KG1 (cell line): Measurements from ENCODE around the gene TERB1.

Experiments
- DNase-seq: peaks from one replicate; lab custom pipeline; 2025; lab: John Stamatoyannopoulos, UW

The TERB1 gene, protein sequence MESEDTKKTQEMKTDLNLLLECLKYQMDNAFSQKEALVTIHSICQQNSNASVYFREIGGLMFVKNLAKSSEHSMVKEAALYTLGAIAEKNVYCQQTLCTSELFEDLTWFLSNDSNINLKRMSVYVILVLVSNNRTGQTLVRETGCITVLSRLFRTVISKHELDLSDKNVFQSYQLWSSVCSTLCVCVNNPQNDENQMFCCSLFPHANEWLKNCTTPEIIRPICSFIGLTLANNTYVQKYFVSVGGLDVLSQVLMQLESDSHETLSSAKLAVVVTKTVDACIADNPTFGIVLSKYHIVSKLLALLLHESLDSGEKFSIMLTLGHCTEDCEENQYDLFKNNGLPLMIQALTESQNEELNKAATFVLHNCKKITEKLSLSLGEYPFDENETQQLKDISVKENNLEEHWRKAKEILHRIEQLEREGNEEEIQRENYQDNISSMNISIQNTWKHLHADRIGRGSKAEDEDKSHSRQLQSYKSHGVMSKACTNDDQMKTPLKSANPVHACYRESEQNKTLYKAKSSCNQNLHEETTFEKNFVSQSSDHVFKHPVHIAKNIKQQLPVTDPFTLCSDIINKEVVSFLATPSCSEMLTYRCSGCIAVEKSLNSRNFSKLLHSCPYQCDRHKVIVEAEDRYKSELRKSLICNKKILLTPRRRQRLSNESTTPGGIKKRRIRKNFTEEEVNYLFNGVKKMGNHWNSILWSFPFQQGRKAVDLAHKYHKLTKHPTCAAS

DNA sequence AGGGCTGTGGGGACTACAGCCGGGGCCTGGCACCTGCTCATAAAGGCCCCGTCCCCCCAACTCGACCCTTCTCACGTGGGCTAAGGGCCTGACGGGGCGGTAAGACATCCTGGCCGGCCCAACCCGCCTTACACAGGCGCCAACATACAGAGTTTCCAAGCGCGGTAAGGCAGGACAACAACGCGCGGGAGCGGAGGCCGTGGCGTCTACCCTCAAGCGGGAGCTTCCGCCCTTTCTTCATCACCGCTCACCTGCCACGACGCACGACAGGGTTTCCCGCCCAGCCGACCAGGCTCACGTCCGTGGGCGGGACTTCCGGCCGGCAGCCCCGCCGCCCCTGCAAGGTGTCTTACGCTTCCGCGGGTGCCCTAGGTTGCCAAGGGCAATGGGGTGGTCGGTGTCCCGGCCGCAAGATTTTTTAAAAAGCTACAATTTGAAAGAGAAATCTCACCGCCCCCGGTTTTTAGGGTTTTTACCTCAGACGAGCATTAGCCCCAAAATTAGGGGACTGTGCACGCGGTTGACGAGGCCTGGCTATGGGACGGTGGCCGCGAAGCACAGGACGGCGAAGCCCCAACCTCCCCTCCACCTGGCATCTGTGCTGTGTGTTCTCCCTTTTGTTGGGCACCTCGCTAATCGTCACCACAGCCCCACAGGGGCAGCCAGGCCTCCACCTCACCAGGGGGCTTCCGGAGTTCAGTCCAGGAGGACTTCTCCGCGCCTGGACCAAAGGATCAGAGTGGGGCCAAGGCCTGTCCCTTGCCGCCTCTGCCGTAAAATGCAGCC lies at the start of gene TERB1:
TSS of gene TERB1 (minus strand) at position 265 of the 786 bp plus-strand sequence. CDS start 4,786 bp downstream, outside the sequence.
- no peak for DNase-seq

DNA sequence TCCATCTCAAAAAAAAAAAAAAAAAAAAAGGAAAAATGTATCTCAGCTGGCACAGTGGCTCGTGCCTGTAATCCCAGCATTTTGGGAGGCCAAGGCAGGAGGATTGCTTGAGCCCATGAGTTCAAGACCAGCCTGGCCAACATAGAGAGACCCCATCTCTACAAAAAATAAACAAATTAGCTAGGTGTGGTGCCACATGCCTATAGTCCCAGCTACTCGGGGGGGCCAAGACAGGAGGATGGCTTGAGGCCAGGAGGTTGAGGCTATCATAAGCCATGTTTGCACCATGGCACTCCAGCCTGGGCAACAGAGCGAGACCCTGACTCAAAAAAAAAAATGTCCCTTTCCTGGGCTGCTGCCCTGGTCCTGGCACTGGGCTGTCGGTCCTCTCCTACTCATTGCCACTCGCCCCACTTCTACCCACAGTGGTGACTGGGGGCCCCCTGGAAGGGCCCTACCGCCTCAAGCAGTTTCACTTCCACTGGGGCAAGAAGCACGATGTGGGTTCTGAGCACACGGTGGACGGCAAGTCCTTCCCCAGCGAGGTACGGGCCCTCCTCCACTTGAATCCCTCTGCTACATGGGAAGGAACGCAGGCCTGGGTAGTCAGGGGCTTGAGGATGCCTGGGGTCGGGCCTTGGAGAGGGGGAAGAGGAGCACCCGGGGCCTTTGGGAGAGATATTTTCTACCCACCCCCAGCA lies 48.9 kb upstream of the TERB1 start:
- DNase-seq = no peak

DNA sequence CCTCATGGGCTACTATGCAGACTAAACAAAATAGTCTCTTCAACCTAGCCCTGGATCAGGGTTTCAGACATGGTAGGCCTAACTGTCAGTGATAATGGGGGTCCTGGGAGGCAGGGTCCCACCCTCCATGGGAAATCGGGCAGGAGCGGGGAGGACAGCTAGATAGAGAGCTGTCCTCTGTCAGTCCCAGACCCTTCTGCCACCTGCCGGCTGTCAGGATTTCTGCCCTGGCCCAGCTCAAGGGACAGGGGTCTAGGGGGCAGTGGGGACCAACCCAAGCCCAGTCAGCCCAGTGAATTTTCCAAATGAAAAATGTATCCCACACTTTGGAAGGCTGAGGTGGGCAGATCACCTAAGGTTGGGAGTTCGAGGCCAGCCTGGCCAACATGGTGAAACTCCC lies 48.2 kb upstream of the TERB1 start:
- DNase-seq = no peak

DNA sequence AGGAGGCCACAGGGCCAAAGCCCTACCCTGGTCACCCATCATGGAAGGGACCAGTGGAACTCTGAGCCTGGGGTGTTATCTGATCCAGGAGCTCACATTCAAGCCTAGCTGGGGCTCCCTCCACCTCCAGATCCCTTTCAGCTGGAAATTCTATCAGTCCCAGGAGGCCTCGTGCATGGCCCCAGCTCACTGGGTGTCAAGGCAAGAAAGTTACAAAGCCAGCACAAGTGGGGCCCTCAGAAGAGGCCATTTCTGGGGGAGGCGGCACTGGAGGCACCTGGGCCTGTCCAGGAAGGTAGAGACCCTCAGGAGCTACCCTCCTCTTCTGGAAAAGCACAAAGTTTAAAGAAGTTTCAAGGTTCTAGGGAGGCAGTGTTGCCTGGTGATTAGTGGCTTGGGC lies 47.6 kb upstream of the TERB1 start:
- no peak for DNase-seq

DNA sequence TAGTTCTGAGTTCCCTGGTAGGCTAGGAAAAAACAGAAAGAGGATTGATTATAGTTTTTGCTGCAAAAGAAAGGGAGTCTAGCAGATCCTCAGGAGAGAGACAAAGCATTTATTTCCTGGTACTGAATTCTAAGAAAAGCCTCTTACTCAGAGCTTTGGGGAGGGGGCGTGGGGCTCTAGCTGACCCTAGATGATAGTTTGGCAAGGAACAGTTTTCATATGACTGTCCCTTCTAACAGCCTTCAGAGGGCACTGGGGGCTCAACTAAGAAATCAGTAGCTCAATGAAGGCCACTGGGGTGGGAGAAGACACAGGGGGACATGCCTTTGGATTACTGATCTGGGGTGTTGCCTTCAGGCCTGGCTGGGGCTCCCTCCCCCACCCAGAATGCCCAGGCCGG lies 46.8 kb upstream of the TERB1 start:
- DNase-seq = no peak

DNA sequence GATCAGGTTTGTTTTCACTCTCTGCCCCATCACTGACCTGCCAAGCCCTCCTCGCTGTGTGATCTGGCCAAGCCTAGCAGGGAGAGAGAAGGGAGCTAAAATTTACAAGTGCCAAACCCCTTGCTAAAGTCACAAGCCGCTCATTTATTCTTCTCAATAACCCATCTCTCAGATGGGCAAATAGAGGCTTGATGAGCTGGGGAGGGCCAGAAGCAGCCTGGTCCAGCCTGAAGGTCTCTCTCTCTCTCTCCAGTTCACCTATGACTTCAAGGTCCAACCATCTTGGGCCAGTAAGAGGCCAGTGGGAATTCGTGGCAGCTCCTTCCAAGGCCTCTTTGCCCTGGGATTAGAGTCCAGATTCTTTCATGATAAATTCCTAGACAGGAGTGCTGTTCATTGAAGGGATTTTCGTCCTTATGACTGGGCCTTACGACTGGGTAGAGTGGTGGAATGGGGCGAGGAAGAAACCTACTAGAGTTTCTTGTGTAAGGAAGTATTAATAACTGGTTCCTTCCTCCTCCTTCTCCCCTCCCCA lies 46.2 kb upstream of the TERB1 start:
- no peak for DNase-seq

DNA sequence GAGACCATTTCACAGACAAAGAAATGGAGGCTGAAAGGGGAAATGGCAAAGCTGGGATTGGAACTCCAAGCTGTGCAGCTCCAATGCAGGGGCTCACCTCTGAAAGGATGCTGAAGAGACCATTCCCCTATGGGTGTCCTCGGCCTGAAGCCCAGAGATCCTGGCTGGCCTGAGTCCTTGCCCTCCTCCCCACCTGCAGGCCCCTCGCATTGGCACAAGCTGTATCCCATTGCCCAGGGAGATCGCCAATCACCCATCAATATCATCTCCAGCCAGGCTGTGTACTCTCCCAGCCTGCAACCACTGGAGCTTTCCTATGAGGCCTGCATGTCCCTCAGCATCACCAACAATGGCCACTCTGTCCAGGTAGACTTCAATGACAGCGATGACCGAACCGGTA lies 45.4 kb upstream of the TERB1 start:
- DNase-seq = no peak

DNA sequence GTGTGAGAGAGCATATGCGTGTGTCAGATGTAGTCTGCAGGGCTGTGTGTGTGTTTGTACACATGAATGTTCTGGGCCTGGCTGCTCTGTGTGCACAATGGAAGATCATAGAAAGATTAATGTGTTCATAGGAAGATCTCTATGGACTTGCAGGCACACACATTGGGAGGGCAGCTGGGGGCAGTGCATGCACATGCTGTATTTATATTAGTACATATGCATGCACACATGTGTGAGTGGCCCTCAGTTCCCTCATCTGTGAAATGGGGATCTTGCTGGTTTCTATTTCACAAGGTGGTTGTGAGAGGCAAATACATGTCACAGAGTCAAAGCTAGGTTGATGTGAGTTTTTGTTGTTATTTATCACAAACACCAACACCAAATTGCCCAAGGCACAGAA lies 44.9 kb upstream of the TERB1 start:
- no peak for DNase-seq

DNA sequence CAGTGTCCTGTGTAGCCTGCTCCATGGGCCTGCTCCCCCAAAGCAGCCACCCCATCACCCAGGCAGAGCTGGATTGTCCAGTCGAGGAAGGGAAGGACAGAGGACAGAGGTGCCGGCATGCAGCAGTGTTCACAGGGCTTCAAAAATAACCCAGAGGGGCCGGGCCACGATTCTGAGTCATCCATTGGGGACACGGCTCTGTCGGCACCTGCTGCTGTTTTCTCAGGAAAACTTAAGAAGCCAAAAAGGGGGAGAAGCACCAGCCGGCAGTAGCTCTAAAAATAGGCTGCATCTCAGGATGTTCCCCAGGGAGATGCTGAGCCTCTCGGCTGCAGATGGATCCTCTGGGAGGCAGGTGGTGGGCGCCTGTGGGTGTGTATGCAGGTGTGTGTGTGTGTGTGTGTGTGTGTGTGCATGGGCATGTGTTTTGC lies 44.4 kb upstream of the TERB1 start:
- no peak for DNase-seq

DNA sequence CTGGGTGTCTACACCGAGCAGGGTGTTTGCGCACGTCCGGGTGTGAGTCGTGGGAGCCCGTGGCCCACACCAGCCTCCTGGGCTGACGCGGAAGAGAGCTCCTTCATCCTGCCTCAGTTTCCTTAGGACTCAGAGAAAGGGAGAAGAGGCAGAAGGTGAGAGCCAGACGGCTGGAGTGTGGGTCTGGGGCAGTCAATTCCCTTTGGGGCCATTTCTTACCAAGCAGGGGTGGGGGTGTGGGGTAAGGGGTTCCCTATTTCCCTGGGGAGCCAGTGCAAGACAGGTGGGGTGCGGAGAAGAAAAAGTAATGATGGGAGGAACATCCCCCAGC lies 43.7 kb upstream of the TERB1 start:
- DNase-seq = no peak

DNA sequence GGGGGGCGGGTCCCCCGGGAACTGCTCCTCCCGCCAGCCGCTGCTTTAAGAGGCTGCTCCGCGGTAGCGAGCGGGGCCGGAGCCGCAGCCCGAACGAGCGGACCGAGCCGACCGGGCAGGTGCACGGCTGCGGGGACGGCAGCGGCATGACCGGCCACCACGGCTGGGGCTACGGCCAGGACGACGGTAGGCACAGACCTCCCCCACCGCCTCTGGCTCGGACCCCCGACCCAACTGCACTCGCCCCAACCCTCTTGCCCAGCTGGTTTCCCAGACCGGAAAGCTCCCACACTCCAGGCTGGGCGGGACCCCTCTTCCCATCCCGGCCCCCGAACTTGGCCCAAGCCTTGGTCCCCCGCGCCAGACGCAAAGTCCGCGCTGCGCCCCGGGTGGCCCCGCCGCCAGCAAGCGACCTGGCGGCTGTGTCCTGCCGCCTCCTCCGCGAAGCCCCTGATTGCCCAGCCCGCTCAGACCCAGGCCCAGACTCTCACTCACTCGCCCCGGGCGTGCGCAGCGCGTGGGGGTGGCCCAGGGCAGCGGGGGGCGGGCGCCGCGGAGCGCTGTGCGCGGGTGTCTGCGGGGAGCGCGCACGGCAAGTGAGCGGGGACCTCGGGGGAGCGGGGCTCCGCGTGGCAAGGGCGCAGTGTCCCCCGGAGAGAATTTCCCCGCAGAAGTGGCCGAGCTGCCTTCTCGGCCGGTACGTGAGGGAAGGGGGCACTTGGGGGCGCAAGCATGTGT lies 43.1 kb upstream of the TERB1 start, which contains the start of gene CA7:
TSS of gene CA7 (plus strand) at position 73 of the 738 bp plus-strand sequence. CDS start at position 147, 74 bp downstream.
- no peak for DNase-seq

DNA sequence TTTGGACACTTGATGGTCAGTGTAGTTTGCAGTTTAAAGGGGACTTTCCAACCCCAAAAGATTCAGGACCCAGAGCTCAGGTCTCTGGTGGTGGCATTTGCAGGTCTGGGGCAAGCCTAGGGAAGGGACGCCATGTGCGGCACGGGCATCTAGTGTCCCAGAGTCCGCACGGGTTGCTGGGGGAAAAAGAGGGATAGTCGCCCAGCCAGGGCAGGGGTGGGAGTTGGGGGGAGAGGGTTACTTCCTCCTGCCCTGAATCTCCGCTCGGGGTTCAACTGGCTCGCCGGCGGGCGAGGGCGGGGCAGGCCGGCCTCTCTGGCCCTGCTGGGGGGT lies 42.6 kb upstream of the TERB1 start:
- DNase-seq = no peak

DNA sequence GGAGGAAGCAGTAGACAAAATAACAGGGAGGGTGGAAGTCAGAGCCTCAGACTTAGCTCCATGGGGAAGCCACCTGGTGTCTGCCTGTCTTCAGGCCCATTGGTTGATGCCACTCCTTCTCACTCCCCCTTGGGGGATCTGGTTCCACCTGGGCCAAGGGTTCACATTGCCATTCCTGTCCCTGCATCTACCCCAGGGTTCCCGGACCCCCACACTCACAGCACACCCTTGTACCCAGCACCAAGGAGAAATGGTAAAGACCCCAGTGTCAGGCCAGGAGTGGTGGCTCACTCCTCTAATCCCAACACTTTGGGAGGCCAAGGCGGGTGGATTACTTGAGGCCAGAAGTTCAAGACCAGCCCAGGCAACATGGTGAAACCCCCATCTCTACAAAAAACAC lies 41.8 kb upstream of the TERB1 start:
- no peak for DNase-seq

DNA sequence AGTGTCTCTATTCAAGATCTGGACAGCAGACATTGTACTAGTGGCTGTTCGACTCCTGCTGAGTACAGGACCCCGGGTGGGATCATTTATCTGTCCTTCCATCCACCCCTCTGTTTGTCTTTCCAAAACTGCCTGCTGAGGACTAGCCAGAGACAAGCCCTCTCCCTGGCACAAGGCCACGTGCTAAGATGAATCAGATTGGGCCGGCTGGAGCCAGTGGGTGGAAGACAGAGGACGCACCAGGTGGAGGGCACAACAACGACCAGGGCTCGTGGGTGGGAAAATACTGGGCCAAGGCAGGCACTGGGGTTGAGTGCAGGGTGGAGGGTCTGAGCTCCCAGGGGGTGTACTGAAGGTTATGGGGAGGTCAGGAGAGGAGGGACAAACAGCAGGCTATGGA lies 41.4 kb upstream of the TERB1 start:
- DNase-seq = no peak

DNA sequence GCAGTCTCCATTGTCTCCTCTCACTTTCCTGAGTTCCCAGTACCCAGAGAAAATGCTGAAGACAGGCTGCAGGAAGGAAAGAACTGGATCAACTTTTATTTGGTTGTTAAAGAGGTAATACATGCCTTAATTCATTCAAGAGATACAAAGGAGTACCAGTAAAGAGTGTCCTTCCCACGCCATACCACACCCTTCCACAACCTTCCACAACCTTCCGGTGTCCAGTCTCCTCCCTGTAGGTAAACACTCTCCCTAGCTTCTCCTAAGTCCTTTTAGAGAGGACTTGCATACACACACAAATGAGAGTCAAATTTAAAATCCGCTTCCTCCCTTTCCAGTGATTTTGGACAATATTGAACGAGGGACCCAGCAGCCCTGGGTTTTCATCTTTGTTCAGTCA lies 40.0 kb upstream of the TERB1 start:
- no peak for DNase-seq

DNA sequence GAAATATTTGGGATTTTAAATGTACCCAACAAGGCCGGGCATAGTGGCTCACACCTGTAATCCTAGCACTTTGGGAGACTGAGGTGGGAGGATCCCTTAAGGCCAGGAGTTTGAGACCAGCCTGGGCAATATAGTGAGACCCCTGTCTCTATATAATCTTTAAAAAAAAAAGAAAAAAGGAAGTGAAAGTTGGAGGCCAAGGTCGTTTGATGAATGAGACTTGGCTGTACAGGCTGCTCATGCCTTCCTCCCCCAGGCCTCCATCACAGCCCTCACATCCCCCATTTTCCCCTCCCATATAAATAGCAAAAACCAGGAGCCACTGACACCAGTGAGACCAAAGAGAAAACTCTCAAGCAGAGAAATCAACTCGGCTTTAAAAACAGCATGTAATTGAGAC lies 39.5 kb upstream of the TERB1 start:
- DNase-seq = no peak

DNA sequence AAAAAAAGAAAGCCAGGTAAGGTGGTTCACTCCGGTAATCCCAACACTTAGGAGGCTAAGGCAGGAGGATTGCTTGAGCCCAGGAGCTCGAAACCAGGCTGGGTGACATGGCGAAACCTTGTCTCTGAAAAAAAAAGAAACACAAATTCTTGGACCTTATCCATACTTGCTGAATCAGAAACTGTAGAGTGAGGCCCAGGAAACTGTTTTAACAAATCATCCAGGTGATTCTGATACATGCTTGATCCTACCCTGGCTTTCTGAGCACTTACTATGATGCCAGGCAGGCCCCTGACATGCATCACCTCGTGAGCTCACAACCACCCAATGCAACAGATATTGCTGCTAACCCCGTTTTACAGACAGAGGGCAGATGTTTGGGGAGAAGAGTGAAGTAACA lies 33.4 kb upstream of the TERB1 start:
- no peak for DNase-seq

DNA sequence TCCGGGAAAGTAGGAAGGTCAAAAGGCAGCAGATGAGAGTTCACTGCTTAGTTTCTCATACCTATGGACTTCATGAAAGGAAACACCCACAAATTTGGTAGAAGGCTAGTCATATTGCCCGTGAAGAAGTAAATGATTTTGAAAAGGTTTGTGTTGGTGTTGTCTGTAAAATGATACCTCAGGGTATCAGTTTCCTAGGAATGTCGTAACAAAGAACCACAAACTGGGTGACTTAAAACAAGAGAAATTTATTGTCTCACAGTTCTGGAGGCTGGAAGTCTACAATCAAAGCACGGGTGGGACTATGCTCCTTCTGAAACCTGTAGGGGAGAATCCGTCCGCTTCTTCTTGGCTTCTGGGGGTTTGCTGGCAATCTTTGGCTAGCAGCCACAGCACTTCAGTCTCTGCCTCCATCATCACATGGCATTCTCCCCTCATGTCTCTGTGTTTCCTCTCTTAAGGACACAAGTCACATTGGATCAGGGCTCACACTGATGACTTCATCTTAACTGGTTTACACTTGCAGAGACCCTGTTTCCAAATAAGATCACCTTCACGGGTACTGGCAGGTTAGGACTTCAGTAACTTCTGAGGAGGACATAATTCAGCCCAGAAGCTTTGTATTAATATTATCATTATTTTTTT lies 31.4 kb upstream of the TERB1 start:
- DNase-seq = no peak

DNA sequence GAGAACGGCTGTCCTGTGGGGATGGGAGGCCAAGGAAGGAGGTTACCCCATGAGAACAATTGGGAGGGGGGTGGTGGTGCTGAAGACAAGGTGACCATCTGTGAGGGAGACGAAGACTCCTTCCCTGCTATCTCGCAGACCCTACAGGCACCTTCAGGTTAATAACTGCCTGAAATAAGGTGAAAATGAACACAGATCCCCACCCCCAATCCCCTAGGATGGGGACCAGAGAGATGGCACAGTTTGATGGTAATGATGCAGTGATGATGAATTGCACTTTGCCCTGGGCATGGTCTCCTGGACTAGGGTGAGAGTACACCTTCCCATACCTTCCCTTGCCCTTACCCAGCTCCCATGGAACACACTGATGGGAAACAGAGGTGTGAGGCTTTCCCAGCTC lies 30.8 kb upstream of the TERB1 start:
- no peak for DNase-seq
